Mucosa of descending colon (tissue), 3 donors: Measurements from ENCODE around the gene DYNLT4. TPM values are rescaled to one million over a fixed set of nuclear protein-coding genes. Genes with fewer than 3 reads are reported as not detected.
"Not testable (repeated sequence)": the region's sequence is repeated elsewhere in the genome, so short reads cannot be mapped to it uniquely, and the experiment has no call there.

ENCODE experiments used
- ATAC-seq: fragments of 200-7000 bp; cut with Tn5 transposase; one replicate; pipeline ENCODE4 v1.9.1; 2020; ENCODE audit warnings: mild to moderate bottlenecking, moderate library complexity
- DNase-seq, 3 donors: peaks; one replicate each; pipeline ENCODE4 v3.0.0-alpha.2; 2020
- H3K36me3 ChIP-seq: fragments of 200-600 bp; one replicate; pipeline ENCODE4 v1.8.0; 2021; ENCODE audit warnings: low read depth, mild to moderate bottlenecking
- H3K4me1 ChIP-seq: fragments of 200-600 bp; one replicate; pipeline ENCODE4 v1.8.0; 2021; ENCODE audit warnings: low read depth, mild to moderate bottlenecking
- H3K4me3 ChIP-seq: fragments of 200-600 bp; one replicate; pipeline ENCODE4 v1.8.0; 2021; ENCODE audit warnings: mild to moderate bottlenecking
- H3K9me3 ChIP-seq: fragments of 200-600 bp; one replicate; pipeline ENCODE4 v1.8.0; 2021; ENCODE audit warnings: mild to moderate bottlenecking
- CTCF ChIP-seq: fragments of 200-600 bp; IDR thresholded peaks from one replicate; pipeline ENCODE4 v1.8.0; 2022; ENCODE audit warnings: antibody characterized with exemption, mild to moderate bottlenecking
- intact Hi-C, 2 donors: fragments of 100-400 bp; cut with DNase I in 1 of 2; cut with micrococcal nuclease in 1 of 2; formaldehyde crosslinking; loops; one replicate each; pipeline versions ENCODE4 v1.11.0 to v1.11.1; 2022; cut with DNase I, micrococcal nuclease
- total RNA-seq, 3 donors: library from RNA; stranded (reverse); fragmentation: NEBNext Ultra II Directional in 2 of 3; extraction: Animal tissue kit (Norgen Biotek cat#: 25700) in 2 of 3; gene quantifications; one replicate each; pipeline versions ENCODE4 v1.2.1 to v1.2.4, GENCODE V29; 2021 to 2023
- donor health status: DM: no; HTN: no; CAD: no; lungs with moderate emphysema.
- donor health status: DM: no; HTN: no; CAD: no.
- donor health status: DM: no; HTN: yes; CAD: no.

DYNLT4 gene
- total RNA-seq, 3 donors from 2014 or later, result 0.67 to 1.6 TPM; not detected in 1

GRCh38 chr1:44801491-44802305 lies 5.5 kb downstream of the DYNLT4 start:
- Histone ChIP-seq H3K4me3 (no peak overlapping the region), H3K36me3 (no peaks in the 10 kb centered on the region), H3K4me1 (peaks cover 17% of the 10 kb centered on the region), H3K9me3 (no peaks in the 10 kb centered on the region)
- TF ChIP-seq CTCF, result no peak
- ATAC-seq (no peak), DNase-seq (peak in 2 of 3 donors; percentile 38 to 66)
- intact Hi-C loops, result no loop called here

GRCh38 chr1:44799770-44800584 lies 7.2 kb downstream of the DYNLT4 start, which contains the start of gene PLK3:
Gene PLK3, plus strand, starts transcription at chr1:44800377. Its CDS starts 87 bp downstream, at chr1:44800464.
- H3K9me3 ChIP-seq, result no peaks in the 10 kb centered on the region
- DNase-seq (peak; percentile 98 to 99 (median 99)), ATAC-seq (peak; percentile 96)
- peaks cover 11% of the 10 kb centered on the region for H3K4me1 ChIP-seq
- no peaks in the 10 kb centered on the region for H3K36me3 ChIP-seq
- intact Hi-C loops, result loop anchor here in 1 of 2 donors (10.0 kb wide), 1 partner anchor 215 kb away; the partner anchor contains the start of genes HECTD3 and UROD
- peak within 1 kb of the TSS; percentile 57 for H3K4me3 ChIP-seq
- peak; percentile 98 for TF ChIP-seq CTCF

GRCh38 chr1:44798481-44799365 lies 8.4 kb downstream of the DYNLT4 start:
- DNase-seq, result peak in 2 of 3 donors; percentile 41 to 63
- no peak for TF ChIP-seq CTCF
- ATAC-seq, result no peak
- Histone ChIP-seq H3K4me1 (peaks cover 11% of the 10 kb centered on the region), H3K4me3 (no peak overlapping the region), H3K36me3 (no peaks in the 10 kb centered on the region), H3K9me3 (no peaks in the 10 kb centered on the region)
- intact Hi-C loops, result loop anchor here in 1 of 2 donors (10.0 kb wide), 1 partner anchor 216 kb away; the partner anchor contains the start of genes HECTD3 and UROD

GRCh38 chr1:44797886-44798285 lies 9.3 kb downstream of the DYNLT4 start:
- not testable (repeated sequence) for H3K9me3 ChIP-seq, ATAC-seq, H3K36me3 ChIP-seq, H3K4me3 ChIP-seq
- peaks cover 11% of the 10 kb centered on the region for H3K4me1 ChIP-seq
- DNase-seq, result peak in 1 of 3 donors; percentile 44
- intact Hi-C loops, result loop anchor here in 1 of 2 donors (10.0 kb wide), 1 partner anchor 217 kb away; the partner anchor contains the start of genes HECTD3 and UROD

- Histone ChIP-seq H3K4me3 (no peak overlapping the region), H3K4me1 (no peaks in the 10 kb centered on the region), H3K9me3 (no peaks in the 10 kb centered on the region), H3K36me3 (no peaks in the 10 kb centered on the region)
- intact Hi-C loops, result loop anchor here in 1 of 2 donors (5.0 to 10.0 kb wide), 2 partner anchors 44 to 222 kb away; partner anchors contain the start of genes HECTD3 and UROD
- DNase-seq (peak in 1 of 3 donors; percentile 19), ATAC-seq (no peak)
- TF ChIP-seq CTCF, result no peak
Measured at GRCh38 chr1:44792736-44793502, 14.2 kb downstream of the DYNLT4 start.
